Activated naive CD4-positive, alpha-beta T cell treated with anti-CD3 and anti-CD28 coated beads, Interleukin-2, amount 50 U/mL, for 24 hours (primary cell): ENCODE data around the gene MYBPC3.
"Not testable (repeated sequence)": the region's sequence is repeated elsewhere in the genome, so short reads cannot be mapped to it uniquely, and the experiment has no call there.

Experiments used
- H3K27ac Mint-ChIP-seq: one replicate; pipeline ENCODE4 v1.8.0; 2021; ENCODE audit warnings: mild to moderate bottlenecking, mixed read lengths
- H3K27me3 Mint-ChIP-seq: one replicate; pipeline ENCODE4 v1.8.0; 2021; ENCODE audit warnings: mixed read lengths
- H3K36me3 Mint-ChIP-seq: one replicate; pipeline ENCODE4 v1.8.0; 2021; ENCODE audit warnings: mixed read lengths
- H3K4me1 Mint-ChIP-seq: one replicate; pipeline ENCODE4 v1.8.0; 2021; ENCODE audit warnings: mixed read lengths
- H3K4me3 Mint-ChIP-seq: one replicate; pipeline ENCODE4 v1.8.0; 2021; ENCODE audit warnings: mild to moderate bottlenecking, mixed read lengths
- H3K9me3 Mint-ChIP-seq: one replicate; pipeline ENCODE4 v1.8.0; 2021; ENCODE audit warnings: mixed read lengths

The MYBPC3 gene

DNA sequence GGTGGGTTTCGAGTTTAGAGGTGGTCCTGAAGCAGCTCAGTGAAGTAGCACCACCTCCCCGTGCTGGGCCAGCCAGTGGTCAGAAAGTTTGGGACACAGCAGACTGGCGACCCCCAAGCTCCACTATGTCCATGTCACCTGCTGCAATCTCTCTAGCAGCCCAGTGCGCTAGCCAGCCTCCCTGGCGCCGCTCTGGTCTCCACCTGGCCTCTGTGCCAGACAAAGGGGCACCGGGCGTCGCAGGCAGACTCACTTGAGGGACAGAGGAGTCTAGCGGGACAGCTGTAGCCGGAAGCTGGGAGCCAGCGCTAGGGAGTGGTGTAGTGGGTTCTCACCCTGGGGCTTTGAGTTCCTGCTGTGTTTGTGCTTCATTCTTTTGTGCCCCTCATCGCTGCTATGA, 25.5 kb downstream of the MYBPC3 start:
- H3K36me3 Mint-ChIP-seq: peaks cover 9% of the 10 kb centered on the region
- H3K27ac Mint-ChIP-seq: no peak overlapping the region
- H3K4me3 Mint-ChIP-seq: no peak overlapping the region
- no peaks in the 10 kb centered on the region for H3K27me3 Mint-ChIP-seq
- H3K9me3 Mint-ChIP-seq: no peaks in the 10 kb centered on the region
- no peaks in the 10 kb centered on the region for H3K4me1 Mint-ChIP-seq

DNA sequence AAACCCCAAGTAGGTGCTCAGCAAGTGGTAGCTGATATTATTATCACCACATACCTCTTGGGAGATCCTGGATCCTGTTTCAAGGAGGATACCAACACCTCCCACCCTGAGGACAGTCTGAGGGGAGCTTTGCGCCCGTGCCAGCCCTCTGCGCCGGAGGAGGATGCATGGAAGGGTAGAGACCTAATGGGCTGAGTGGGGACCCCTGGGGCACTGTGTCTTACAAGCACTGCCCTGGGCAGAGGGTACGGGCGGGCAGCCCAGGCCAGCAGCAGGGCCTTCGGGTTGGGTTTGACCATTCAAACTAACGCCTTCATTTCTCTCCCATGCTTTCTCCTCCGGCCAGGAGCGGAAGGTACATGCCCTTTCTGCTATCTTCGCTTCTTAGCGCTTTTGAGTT, 26.3 kb downstream of the MYBPC3 start:
- Mint-ChIP-seq H3K36me3 (peaks cover 12% of the 10 kb centered on the region), H3K27me3 (no peaks in the 10 kb centered on the region), H3K4me3 (no peak overlapping the region), H3K9me3 (no peaks in the 10 kb centered on the region), H3K4me1 (no peaks in the 10 kb centered on the region), H3K27ac (peak overlapping the region; percentile 19)

DNA sequence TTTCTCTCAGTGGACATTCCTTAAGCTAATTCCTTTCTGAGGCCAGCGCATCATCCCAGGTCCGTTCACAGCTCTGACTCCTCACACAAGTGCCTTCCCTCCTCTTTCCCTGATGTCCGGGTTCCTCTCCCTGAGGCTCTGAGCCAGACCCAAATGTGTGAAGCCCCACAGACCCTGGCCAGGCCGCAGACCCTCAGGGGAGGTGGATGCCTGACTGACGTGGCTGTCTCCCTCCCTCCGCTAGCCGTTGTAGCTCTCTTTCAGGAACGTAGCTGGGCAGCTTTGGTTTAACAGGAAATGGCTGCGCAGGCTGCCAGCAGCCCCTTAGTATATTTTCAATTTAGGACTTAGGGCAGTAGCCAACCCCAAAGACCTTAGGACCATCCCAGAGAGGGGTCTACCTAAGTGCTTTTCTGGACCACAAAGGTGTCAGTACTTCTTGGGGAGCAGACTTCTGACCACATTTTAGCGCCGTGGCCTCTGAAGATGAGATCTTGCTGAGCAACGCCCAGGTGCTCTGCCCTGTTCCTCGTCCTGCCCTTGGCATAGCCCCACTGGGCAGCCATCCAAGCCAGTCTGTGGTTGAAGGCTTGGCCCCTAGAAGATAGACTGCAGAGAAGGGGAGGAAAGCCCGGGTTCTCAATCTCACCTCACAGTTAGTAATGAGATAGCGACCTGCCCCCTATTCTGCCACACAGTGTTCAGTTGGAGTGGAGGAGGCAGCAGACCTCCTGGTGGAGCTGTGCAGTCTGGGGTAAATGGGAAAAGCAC, 27.0 kb downstream of the MYBPC3 start:
- Mint-ChIP-seq H3K27ac (peak overlapping the region; percentile 80), H3K36me3 (peaks cover 12% of the 10 kb centered on the region), H3K9me3 (no peaks in the 10 kb centered on the region), H3K4me3 (no peak overlapping the region), H3K27me3 (no peaks in the 10 kb centered on the region), H3K4me1 (no peaks in the 10 kb centered on the region)

DNA sequence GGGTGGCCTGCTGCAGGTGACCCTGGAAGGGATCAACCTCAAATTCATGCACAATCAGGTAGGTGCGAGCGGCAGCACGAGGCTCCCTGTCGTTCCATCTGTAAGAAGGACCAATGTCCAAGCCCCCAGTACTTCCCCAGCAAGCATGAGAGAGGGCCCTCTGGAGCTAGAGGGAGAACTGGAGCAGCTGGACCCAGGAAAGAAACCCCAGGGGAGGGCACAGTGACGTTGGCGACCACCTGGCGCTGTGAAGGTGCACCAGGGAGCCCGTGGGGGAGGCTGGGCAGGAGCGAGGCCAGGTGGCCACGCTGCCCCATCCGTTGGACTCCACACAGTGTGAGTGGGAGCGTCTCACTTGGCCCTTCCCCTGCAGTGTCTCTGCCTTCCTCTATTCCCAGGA, 28.0 kb downstream of the MYBPC3 start:
- no peaks in the 10 kb centered on the region for H3K4me1 Mint-ChIP-seq
- no peak overlapping the region for H3K4me3 Mint-ChIP-seq
- no peaks in the 10 kb centered on the region for H3K9me3 Mint-ChIP-seq
- peaks cover 12% of the 10 kb centered on the region for H3K36me3 Mint-ChIP-seq
- no peaks in the 10 kb centered on the region for H3K27me3 Mint-ChIP-seq
- H3K27ac Mint-ChIP-seq: no peak overlapping the region

DNA sequence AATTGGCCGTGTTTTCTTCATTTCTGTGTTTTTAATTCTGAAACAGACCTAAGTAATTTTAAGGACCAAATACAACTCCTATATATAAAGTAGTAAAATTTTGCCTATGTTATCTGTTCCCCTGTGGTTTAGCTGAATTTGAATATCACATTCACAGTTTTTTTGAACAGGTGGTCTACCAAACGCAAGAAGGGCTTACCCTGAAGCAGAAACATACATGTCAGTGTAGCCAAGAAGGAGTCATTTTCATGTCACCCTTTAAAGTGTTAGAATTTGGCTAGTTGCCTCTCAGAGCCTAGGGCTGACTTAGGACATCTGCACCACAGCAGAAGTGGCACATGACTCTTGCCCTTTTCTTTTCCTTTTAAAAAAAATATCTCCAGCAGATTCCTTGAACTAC, 34.3 kb downstream of the MYBPC3 start:
- no peak overlapping the region for H3K4me3 Mint-ChIP-seq
- no peak overlapping the region for H3K27ac Mint-ChIP-seq
- H3K9me3 Mint-ChIP-seq: no peaks in the 10 kb centered on the region
- H3K4me1 Mint-ChIP-seq: no peaks in the 10 kb centered on the region
- no peaks in the 10 kb centered on the region for H3K27me3 Mint-ChIP-seq
- peaks cover 11% of the 10 kb centered on the region for H3K36me3 Mint-ChIP-seq

DNA sequence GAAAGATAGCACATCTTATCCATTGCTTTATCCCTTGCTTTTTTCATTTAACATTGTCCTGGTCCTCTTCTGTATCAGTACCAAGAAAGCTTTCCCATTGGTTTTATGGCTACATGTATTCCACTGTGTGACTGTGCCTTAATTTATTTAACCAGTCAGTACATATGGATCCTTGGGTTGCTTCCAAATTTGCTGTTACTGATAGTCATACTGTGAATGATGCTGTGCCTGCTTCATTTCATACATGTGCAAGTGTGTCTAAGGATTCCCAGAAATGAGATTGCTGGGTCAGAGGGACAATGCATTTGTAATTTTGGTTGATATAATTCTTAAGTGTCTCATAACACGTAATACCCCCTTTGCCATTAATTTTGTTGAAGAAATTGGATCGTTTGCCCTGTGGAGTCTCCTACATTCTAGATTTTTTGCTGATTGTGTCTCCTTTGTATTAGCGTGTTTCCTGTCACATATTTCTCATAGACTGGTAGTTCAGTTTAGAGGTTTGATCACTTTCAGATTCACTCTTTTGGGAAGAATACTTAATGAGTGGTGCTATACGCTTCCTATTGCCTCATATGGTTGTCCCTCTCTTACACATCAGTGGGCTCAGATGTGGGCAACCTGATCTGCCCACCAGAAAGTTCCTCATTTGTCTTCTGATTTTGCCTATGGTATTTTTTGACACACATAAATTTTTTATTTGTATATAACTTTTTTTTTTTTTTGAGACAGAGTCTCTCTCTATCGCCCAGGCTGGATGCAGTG, 35.3 kb downstream of the MYBPC3 start:
- H3K27me3 Mint-ChIP-seq: no peaks in the 10 kb centered on the region
- H3K4me1 Mint-ChIP-seq: no peaks in the 10 kb centered on the region
- no peak overlapping the region for H3K4me3 Mint-ChIP-seq
- H3K9me3 Mint-ChIP-seq: no peaks in the 10 kb centered on the region
- peaks cover 11% of the 10 kb centered on the region for H3K36me3 Mint-ChIP-seq
- H3K27ac Mint-ChIP-seq: peak overlapping the region; percentile 30

DNA sequence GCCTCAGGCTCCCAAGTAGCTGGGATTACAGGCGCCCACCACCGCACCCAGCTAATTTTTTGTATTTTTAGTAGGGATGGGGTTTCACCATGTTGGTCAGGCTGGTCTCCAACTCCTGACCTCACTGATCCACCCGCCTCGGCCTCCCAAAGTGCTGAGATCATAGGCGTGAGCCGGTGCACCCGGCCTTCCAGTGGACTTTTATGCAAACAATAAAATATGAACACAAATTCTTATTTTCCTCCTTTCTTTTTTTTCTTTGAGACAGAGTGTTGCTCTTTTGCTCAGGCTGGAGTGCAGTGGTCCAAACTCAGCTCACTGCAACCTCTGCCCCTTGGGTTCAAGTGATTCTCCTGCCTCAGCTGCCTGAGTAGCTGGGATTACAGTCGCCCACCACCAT, 36.0 kb downstream of the MYBPC3 start:
- H3K4me1 Mint-ChIP-seq: not testable (repeated sequence)
- peaks cover 10% of the 10 kb centered on the region for H3K36me3 Mint-ChIP-seq

DNA sequence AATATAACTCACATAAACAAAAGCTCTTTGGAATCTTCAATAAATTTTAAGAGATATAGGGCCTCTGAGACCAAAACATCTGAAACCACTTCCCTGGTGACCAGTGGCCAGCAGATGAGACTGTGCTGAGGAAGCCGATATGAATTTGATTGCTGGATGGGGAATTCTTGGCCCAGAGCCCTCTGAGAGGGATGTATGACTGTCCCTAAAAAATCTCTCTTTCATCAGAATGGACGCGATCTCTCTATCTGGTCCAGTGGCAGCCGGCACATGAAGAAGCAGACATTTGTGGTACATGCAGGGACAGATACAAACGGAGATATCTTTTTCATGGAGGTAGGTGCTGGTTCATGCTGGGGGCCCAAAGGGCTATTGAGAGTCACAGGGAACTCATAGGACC, 37.5 kb downstream of the MYBPC3 start:
- H3K36me3 Mint-ChIP-seq: peaks cover 12% of the 10 kb centered on the region
- H3K27ac Mint-ChIP-seq: no peak overlapping the region
- H3K27me3 Mint-ChIP-seq: no peaks in the 10 kb centered on the region
- H3K4me1 Mint-ChIP-seq: no peaks in the 10 kb centered on the region
- H3K9me3 Mint-ChIP-seq: no peaks in the 10 kb centered on the region
- H3K4me3 Mint-ChIP-seq: no peak overlapping the region

More for the DNA sequence above, 36.0 kb downstream of the MYBPC3 start:
- not testable (repeated sequence) for H3K9me3 Mint-ChIP-seq, H3K27me3 Mint-ChIP-seq, H3K27ac Mint-ChIP-seq, H3K4me3 Mint-ChIP-seq

DNA sequence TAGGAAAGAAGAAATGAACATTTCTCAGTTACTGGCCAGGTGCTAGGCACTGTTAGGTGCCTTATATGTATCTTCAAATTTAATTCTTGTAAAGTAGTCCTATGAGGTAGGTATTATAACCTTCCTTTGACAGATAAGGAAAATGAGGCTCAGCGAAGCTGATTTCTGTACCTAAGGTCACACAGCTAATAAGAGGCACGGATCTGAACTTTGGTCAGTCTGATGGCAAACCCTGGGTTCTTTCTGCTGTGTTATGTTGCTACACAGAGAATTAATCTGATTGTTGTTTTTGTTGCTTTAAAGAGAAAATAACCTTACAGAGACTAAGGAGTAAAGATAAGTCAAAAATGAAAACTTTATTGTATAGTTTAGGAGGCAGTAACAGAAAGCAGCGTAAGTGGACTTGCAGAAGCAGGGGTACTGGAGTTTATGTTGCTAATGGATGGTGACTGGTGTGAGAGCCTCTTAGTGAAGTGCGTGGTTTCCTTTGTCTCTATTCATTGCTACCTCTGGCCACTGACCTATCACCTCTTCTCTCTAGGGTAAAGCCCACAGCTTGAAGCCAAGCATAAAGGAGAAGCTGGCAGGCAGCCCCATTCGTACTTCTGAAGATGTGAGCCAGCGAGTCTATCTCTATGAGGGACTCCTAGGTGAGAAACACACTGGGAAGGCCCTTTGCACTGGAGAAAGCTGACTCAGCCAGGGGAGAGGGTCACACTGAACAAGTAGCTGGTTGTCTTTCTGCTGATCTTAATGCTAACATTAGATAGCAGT, 44.3 kb downstream of the MYBPC3 start:
- H3K9me3 Mint-ChIP-seq: no peaks in the 10 kb centered on the region
- peaks cover 6% of the 10 kb centered on the region for H3K4me1 Mint-ChIP-seq
- no peaks in the 10 kb centered on the region for H3K27me3 Mint-ChIP-seq
- H3K36me3 Mint-ChIP-seq: peaks cover 17% of the 10 kb centered on the region
- H3K4me3 Mint-ChIP-seq: no peak overlapping the region
- H3K27ac Mint-ChIP-seq: no peak overlapping the region

DNA sequence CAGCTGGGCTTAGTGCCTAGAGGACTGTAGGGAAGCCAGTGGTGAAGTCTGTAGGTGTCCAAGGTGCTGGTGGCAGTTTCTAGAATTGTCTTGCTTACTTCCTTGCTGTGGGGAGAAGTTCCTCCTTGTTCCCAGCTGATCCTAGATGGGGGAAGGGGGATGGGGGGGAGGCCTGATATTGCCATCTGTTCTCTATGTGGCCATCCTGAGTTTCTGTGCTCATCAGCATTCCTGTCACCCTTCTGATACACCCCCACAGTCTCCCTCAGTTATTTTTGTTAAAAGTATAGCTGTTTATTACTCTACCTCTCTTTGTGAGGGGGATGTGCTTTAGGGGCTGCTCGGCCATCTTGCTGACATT, 46.0 kb downstream of the MYBPC3 start:
- H3K27ac Mint-ChIP-seq: no peak overlapping the region
- H3K27me3 Mint-ChIP-seq: no peaks in the 10 kb centered on the region
- peaks cover 7% of the 10 kb centered on the region for H3K9me3 Mint-ChIP-seq
- no peak overlapping the region for H3K4me3 Mint-ChIP-seq
- H3K4me1 Mint-ChIP-seq: peaks cover 11% of the 10 kb centered on the region
- H3K36me3 Mint-ChIP-seq: peaks cover 30% of the 10 kb centered on the region

DNA sequence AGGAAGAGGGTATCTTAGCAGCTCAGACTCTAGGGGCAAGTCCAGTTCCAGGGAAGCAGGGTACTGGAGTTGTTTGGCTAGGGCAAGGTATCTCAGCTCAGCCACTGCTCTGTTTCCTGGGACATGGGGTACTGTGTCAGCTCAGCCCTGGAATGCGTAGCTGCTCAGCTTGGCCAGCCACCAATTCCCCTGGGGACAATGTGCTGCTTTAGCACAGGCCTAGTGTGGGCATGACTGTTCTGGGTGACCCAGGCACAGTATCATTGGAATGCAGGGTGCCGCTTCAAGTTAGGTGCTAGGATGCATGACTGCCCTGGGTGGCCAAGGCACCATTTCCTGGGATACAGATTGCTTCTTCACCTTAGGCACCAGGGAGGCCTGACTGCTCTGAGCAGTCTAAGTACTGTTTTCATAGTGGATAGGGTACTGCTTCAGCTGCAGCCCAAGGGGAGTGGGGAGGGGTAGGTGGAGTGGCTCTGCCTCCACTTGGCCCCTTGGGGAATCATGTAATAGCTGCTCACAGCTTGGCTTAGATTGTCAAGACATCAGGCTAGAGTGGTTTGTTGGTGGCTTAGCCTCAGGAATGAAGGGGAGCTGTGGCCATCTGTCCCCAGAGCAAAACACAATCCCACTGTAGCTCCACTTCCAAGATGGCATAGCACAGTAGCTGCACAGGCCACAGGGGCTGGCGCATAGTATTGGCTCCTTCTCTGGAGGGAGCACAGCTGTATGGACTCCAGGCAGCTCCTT, 46.6 kb downstream of the MYBPC3 start:
- no peak overlapping the region for H3K4me3 Mint-ChIP-seq
- H3K4me1 Mint-ChIP-seq: peaks cover 14% of the 10 kb centered on the region
- H3K9me3 Mint-ChIP-seq: peaks cover 7% of the 10 kb centered on the region
- no peak overlapping the region for H3K27ac Mint-ChIP-seq
- H3K27me3 Mint-ChIP-seq: no peaks in the 10 kb centered on the region
- peaks cover 30% of the 10 kb centered on the region for H3K36me3 Mint-ChIP-seq

DNA sequence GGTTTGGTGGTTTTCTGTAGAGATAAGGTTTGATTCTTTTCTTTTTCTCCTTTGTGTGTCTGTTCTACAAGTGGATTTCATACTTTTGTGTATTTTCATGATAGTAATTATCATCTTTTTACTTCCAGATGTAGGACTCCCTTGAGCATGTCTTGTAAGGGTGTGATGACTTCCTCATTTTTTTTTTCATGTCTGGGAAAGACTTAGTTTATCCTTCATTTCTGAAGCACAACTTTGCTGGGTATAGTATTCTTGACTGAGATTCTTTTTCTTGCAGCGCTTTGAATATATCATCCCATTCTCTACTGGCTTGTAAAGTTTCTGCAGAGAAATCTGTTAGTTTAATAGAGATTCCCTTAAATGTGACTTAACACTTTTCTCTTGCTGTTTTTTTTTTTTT, 49.6 kb downstream of the MYBPC3 start:
- Mint-ChIP-seq H3K4me3 (no peak overlapping the region), H3K36me3 (peaks cover 38% of the 10 kb centered on the region), H3K9me3 (peaks cover 7% of the 10 kb centered on the region), H3K4me1 (peaks cover 14% of the 10 kb centered on the region), H3K27me3 (no peaks in the 10 kb centered on the region), H3K27ac (peak overlapping the region; percentile 73)

DNA sequence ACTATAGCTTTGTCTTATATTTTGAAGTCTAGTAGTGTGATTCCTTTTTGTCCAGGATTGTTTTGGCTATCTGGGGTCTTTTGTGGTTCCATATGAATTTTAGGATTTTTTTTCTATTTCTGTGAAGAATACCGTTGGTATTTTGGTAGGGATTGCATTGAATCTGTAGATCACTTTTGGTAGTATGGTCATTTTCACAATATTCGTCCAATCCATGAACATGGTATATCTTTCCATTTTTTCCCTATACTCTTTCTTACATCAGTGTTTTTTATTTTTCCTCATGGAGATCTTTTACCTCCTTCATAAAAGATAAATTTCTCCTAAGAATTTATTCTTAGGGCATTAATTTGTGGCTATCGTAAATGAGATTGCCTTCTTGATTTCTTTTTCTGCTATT, 53.4 kb downstream of the MYBPC3 start:
- Mint-ChIP-seq H3K27me3 (no peaks in the 10 kb centered on the region), H3K27ac (no peak overlapping the region), H3K36me3 (peaks cover 40% of the 10 kb centered on the region), H3K4me3 (no peak overlapping the region), H3K9me3 (peaks cover 7% of the 10 kb centered on the region), H3K4me1 (peaks cover 8% of the 10 kb centered on the region)

DNA sequence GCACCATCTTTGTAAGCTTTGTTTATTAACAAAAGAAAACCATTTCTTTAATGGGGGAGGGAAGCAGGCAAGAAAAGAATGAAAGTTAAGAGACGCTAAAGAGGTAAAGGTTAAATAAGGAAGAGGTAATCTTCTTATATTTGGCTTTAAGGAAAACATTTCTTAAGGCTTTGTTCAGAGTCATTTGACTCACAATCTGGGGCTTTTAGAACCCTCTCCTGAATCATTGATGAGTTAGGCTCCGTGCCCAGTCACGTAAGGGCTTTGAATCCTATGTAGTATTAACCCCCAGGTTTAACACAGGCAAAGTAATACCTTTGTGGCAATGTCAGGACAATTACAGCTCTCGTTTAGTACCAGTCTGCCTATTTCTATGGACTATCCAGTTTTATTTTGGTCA, 56.5 kb downstream of the MYBPC3 start:
- Mint-ChIP-seq H3K4me1 (no peaks in the 10 kb centered on the region), H3K27me3 (no peaks in the 10 kb centered on the region), H3K4me3 (no peak overlapping the region), H3K27ac (peak overlapping the region; percentile 30), H3K36me3 (peaks cover 20% of the 10 kb centered on the region), H3K9me3 (no peaks in the 10 kb centered on the region)

DNA sequence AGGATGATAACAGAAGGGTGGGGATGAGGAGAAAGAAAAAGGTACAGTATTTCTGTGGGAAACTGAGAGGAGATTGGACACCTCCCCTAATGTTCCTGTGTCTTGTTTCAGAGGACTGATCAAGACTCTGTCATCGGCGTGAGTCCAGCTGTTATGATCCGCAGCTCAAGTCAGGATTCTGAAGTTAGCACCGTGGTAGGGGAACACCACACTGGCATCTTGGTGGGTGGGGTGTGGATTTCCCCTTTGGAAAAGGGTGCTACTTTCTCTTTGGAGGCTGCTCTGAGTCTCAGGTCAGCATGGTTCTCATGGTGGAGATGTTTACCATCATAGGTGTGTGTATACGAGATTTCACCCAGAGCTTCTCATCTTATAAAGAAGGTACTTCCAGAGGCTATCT, 57.1 kb downstream of the MYBPC3 start:
- Mint-ChIP-seq H3K27ac (peak overlapping the region; percentile 53), H3K4me1 (no peaks in the 10 kb centered on the region), H3K9me3 (no peaks in the 10 kb centered on the region), H3K27me3 (no peaks in the 10 kb centered on the region), H3K4me3 (no peak overlapping the region), H3K36me3 (peaks cover 18% of the 10 kb centered on the region)
